GM23338 (cell line): ENCODE results near the gene FIBP. TPM values are rescaled to one million over a fixed set of nuclear protein-coding genes. Genes with fewer than 3 reads are reported as not detected.
A peak's percentile ranks its signal among the peaks of the same experiment; 100 is the strongest.

Experiments
- ATAC-seq: fragments of 200-7000 bp; cut with Tn5 transposase; 3 replicates; pipeline ENCODE4 v1.9.1; 2020
- DNase-seq: peaks from one replicate; pipeline ENCODE4 v3.0.0-alpha.2; 2015; ENCODE audit warnings: low spot score
- H2AFZ ChIP-seq: fragments of 200-600 bp; sonication (generic); 2 replicates; pipeline ENCODE4 v1.8.0; 2016; ENCODE audit warnings: antibody characterized with exemption, mild to moderate bottlenecking, moderate library complexity
- H3F3A ChIP-seq: fragments of 200-600 bp; sonication (generic); replicated peaks from 2 replicates; pipeline ENCODE4 v1.8.0; 2017; ENCODE audit warnings: antibody characterized with exemption, mixed run types, low read depth
- H3K27ac ChIP-seq: fragments of 200-600 bp; sonication (generic); 2 replicates; pipeline ENCODE4 v1.6.1; 2016; ENCODE audit warnings: low read depth
- H3K27me3 ChIP-seq: fragments of 200-600 bp; sonication (generic); 2 replicates; pipeline ENCODE4 v1.8.0; 2016; ENCODE audit warnings: mild to moderate bottlenecking, mixed run types, moderate library complexity; ENCODE audit not compliant: insufficient read depth
- H3K36me3 ChIP-seq: fragments of 200-600 bp; sonication (generic); 2 replicates; pipeline ENCODE4 v1.8.0; 2016; ENCODE audit warnings: mild to moderate bottlenecking; ENCODE audit not compliant: insufficient read depth
- H3K4me1 ChIP-seq: fragments of 200-600 bp; sonication (generic); 2 replicates; pipeline ENCODE4 v1.8.0; 2016; ENCODE audit warnings: mild to moderate bottlenecking, moderate library complexity; ENCODE audit not compliant: insufficient read depth
- H3K4me2 ChIP-seq: fragments of 200-600 bp; sonication (generic); 2 replicates; pipeline ENCODE4 v1.7.1; 2017; ENCODE audit warnings: mixed run types
- H3K4me3 ChIP-seq: fragments of 200-600 bp; sonication (generic); 2 replicates; pipeline ENCODE4 v1.6.1; 2016; ENCODE audit warnings: mixed run types
- H3K79me2 ChIP-seq: fragments of 200-600 bp; sonication (generic); replicated peaks from 2 replicates; pipeline ENCODE4 v1.8.0; 2017; ENCODE audit warnings: mild to moderate bottlenecking; ENCODE audit not compliant: insufficient read depth
- H3K9me2 ChIP-seq: fragments of 200-600 bp; sonication (generic); 2 replicates; pipeline ENCODE4 v1.8.0; 2017; ENCODE audit not compliant: insufficient read depth
- H4K20me1 ChIP-seq: fragments of 200-600 bp; sonication (generic); replicated peaks from 2 replicates; pipeline ENCODE4 v1.8.0; 2017; ENCODE audit warnings: mild to moderate bottlenecking; ENCODE audit not compliant: insufficient read depth
- H3K27ac Mint-ChIP-seq: 2 replicates; pipeline ENCODE4 v1.8.0; 2020; ENCODE audit warnings: inconsistent platforms, mild to moderate bottlenecking, moderate library complexity, mixed read lengths
- H3K27me3 Mint-ChIP-seq: 3 replicates; pipeline ENCODE4 v1.8.0; 2022; ENCODE audit warnings: low read depth, mild to moderate bottlenecking, moderate library complexity, mixed read lengths, inconsistent platforms; ENCODE audit not compliant: insufficient read depth, poor library complexity
- H3K36me3 Mint-ChIP-seq: 3 replicates; pipeline ENCODE4 v1.8.0; 2021; ENCODE audit warnings: low read depth, mild to moderate bottlenecking, inconsistent platforms, moderate library complexity, mixed read lengths
- H3K4me1 Mint-ChIP-seq: 3 replicates; pipeline ENCODE4 v1.8.0; 2020; ENCODE audit warnings: mild to moderate bottlenecking, inconsistent platforms, mixed read lengths
- H3K4me3 Mint-ChIP-seq: 3 replicates; pipeline ENCODE4 v1.8.0; 2021; ENCODE audit warnings: moderate library complexity, mild to moderate bottlenecking, inconsistent platforms, mixed read lengths
- H3K9me3 Mint-ChIP-seq: 3 replicates; pipeline ENCODE4 v1.8.0; 2020; ENCODE audit warnings: moderate library complexity, mild to moderate bottlenecking, inconsistent platforms, mixed read lengths
- EZH2 ChIP-seq: fragments of 200-600 bp; sonication (generic); IDR thresholded peaks from one replicate; pipeline ENCODE4 v1.8.0; 2017; ENCODE audit warnings: antibody characterized with exemption, mild to moderate bottlenecking, low read depth; ENCODE audit not compliant: unreplicated experiment
- EZH2phosphoT487 ChIP-seq: fragments of 200-600 bp; sonication (generic); IDR thresholded peaks from one replicate; pipeline ENCODE4 v1.8.1; 2018; ENCODE audit warnings: antibody characterized with exemption; ENCODE audit not compliant: unreplicated experiment
- JUNB ChIP-seq: IDR thresholded peaks from one replicate; pipeline ENCODE4 v1.6.1; 2016; ENCODE audit warnings: antibody characterized with exemption; ENCODE audit not compliant: unreplicated experiment
- NANOG ChIP-seq: IDR thresholded peaks from 2 replicates; pipeline ENCODE4 v1.6.1; 2016; ENCODE audit warnings: antibody characterized with exemption, borderline replicate concordance
- POLR2AphosphoS5 ChIP-seq: IDR thresholded peaks from 2 replicates; pipeline ENCODE4 v1.6.1; 2016; ENCODE audit warnings: antibody characterized with exemption, low read depth
- REST ChIP-seq: IDR thresholded peaks from one replicate; pipeline ENCODE4 v1.6.1; 2018; ENCODE audit warnings: antibody characterized with exemption; ENCODE audit not compliant: unreplicated experiment
- STAT1 ChIP-seq: IDR thresholded peaks from one replicate; pipeline ENCODE4 v1.6.1; 2016; ENCODE audit warnings: antibody characterized with exemption; ENCODE audit not compliant: unreplicated experiment
- ZNF331 ChIP-seq: fragments of 250-450 bp; sonication (Bioruptor Pico); IDR thresholded peaks from 2 replicates; pipeline ENCODE4 v1.5.0; 2020; ENCODE audit warnings: low read depth, mild to moderate bottlenecking, moderate library complexity
- polyA plus RNA-seq: library from polyadenylated mRNA; unstranded; fragments of >200 nt; fragmentation: Nextera tagmentation; extraction: Ambion mirVana; gene quantifications from 2 replicates; pipeline ENCODE4 v1.2.1, GENCODE V29; 2016
- total RNA-seq: library from RNA; depleted of rRNA; stranded (reverse); fragments of >200 nt; shearing (Covaris generic); gene quantifications from 2 replicates; pipeline ENCODE4 v1.2.3, GENCODE V29; 2014

FIBP gene
- total and polyA plus RNA-seq, 2 experiments from 2014 or later: 79.0 to 102 TPM

- H3K4me1 ChIP-seq: peaks cover 10% of the 10 kb centered on the region
Observed at GRCh38 chr11:65916391-65916790, 28.1 kb upstream of the FIBP start.

DNA sequence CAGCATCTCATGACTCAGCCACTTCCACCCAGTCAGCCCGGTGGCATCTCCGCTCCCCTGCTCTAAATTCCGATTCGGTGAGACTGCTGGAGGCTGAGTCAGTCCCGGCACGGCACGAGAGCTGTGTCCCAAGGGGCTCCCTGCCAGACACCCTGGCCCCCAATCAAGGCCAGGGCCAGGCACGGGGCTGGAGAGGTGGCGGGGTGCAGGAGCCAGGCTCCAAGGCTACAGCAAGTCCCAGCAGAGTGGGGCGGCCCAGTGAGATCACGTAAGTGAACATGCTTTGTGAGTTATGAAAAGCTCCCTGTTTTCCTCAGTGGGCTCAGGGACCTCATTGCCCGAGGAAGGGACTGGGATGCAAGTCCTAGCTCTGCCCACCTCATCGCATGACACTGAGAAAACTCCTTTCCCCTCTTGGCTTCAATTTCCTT, 27.6 kb upstream of the FIBP start:
- H3K27ac ChIP-seq: no peak overlapping the region
- Mint-ChIP-seq H3K4me3 (no peak overlapping the region), H3K4me1 (peaks cover 10% of the 10 kb centered on the region), H3K27ac (no peak overlapping the region), H3K9me3 (no peaks in the 10 kb centered on the region), H3K36me3 (peaks cover 3% of the 10 kb centered on the region; the same call in 1 of the 3 replicates), H3K27me3 (peaks cover 23% of the 10 kb centered on the region)
- 0 out of 2 replicates have a peak, but pooled peaks cover 6% of the 10 kb centered on the region for H3F3A ChIP-seq
- no peak overlapping the region for H3K4me2 ChIP-seq
- H3K4me3 ChIP-seq: no peak overlapping the region
- H3K36me3 ChIP-seq: no peaks in the 10 kb centered on the region
- ATAC-seq (no peak), DNase-seq (peak; percentile 44)
- no peak overlapping the region for H2AFZ ChIP-seq
- H3K27me3 ChIP-seq: no peaks in the 10 kb centered on the region
- peaks cover 7% of the 10 kb centered on the region for H3K79me2 ChIP-seq
- no peaks in the 10 kb centered on the region for H4K20me1 ChIP-seq
- H3K9me2 ChIP-seq: no peaks in the 10 kb centered on the region
- H3K4me1 ChIP-seq: peaks cover 10% of the 10 kb centered on the region
- TF ChIP-seq REST: no peak
- TF ChIP-seq EZH2phosphoT487: no peak
- no peak for TF ChIP-seq ZNF331 (CRISPR knock-in tag)
- TF ChIP-seq EZH2: no peak
- TF ChIP-seq JUNB: no peak
- no peak for TF ChIP-seq NANOG
- no peak for TF ChIP-seq POLR2AphosphoS5

More at GRCh38 chr11:65916391-65916790, 28.1 kb upstream of the FIBP start:
- Histone ChIP-seq H3F3A (0 out of 2 replicates have a peak, but pooled peaks cover 6% of the 10 kb centered on the region), H3K27me3 (no peaks in the 10 kb centered on the region), H3K9me2 (no peaks in the 10 kb centered on the region), H3K4me3 (no peak overlapping the region), H4K20me1 (no peaks in the 10 kb centered on the region), H3K79me2 (peaks cover 7% of the 10 kb centered on the region), H3K36me3 (no peaks in the 10 kb centered on the region), H3K27ac (no peak overlapping the region), H2AFZ (no peak overlapping the region), H3K4me2 (no peak overlapping the region)
- TF ChIP-seq NANOG (no peak), JUNB (no peak), STAT1 (no peak), EZH2phosphoT487 (no peak), REST (no peak), EZH2 (no peak)
- no peak overlapping the region for H3K27ac Mint-ChIP-seq
- DNase-seq: no peak
- H3K4me3 Mint-ChIP-seq: peak overlapping the region; percentile 42; the same call in 1 of the 3 replicates
- peaks cover 23% of the 10 kb centered on the region for H3K27me3 Mint-ChIP-seq
- H3K4me1 Mint-ChIP-seq: peaks cover 10% of the 10 kb centered on the region
- H3K9me3 Mint-ChIP-seq: no peaks in the 10 kb centered on the region
- peaks cover 3% of the 10 kb centered on the region; the same call in 1 of the 3 replicates for H3K36me3 Mint-ChIP-seq
- no peak for ATAC-seq
